Spleen (tissue), 11 donors: ENCODE data around the gene DLD. TPM values are rescaled to one million over a fixed set of nuclear protein-coding genes. Genes with fewer than 3 reads are reported as not detected.

ENCODE experiments used
- DNase-seq: peaks from one replicate; pipeline ENCODE4 v3.0.0-alpha.2; 2020
- H3K27ac ChIP-seq, 8 donors: fragments of 200-600 bp; sonication (generic) in 7 of 8; 1 replicate in 4 of 8; 2 replicates in 4 of 8; pipeline versions ENCODE4 v1.5.0 to v1.8.0; 2016 to 2021; ENCODE audit warnings: inconsistent platforms in 4 of 8, mild to moderate bottlenecking in 4 of 8, moderate library complexity in 1 of 8
- H3K27me3 ChIP-seq, 7 donors: fragments of 200-600 bp; sonication (generic) in 6 of 7; replicated peaks in 1 of 7; 1 replicate in 4 of 7; 2 replicates in 3 of 7; pipeline versions ENCODE4 v1.5.0 to v1.8.0; 2016 to 2021; ENCODE audit warnings: inconsistent platforms in 3 of 7, mild to moderate bottlenecking in 1 of 7
- H3K36me3 ChIP-seq, 6 donors: fragments of 200-600 bp; sonication (generic) in 5 of 6; 1 replicate in 4 of 6; 2 replicates in 2 of 6; pipeline versions ENCODE4 v1.5.0 to v1.8.0; 2016 to 2021; ENCODE audit warnings: inconsistent platforms in 2 of 6
- H3K4me1 ChIP-seq, 6 donors: fragments of 200-600 bp; sonication (generic) in 5 of 6; 1 replicate in 3 of 6; 2 replicates in 3 of 6; pipeline versions ENCODE4 v1.5.0 to v1.8.0; 2016 to 2021; ENCODE audit warnings: inconsistent platforms in 3 of 6
- H3K4me3 ChIP-seq, 8 donors: fragments of 200-600 bp; sonication (generic) in 7 of 8; 1 replicate in 4 of 8; 2 replicates in 4 of 8; pipeline versions ENCODE4 v1.5.0 to v1.8.0; 2016 to 2021; ENCODE audit warnings: inconsistent platforms in 4 of 8, mild to moderate bottlenecking in 4 of 8, moderate library complexity in 2 of 8
- H3K9me3 ChIP-seq, 8 donors: fragments of 200-600 bp; sonication (generic) in 7 of 8; 1 replicate in 4 of 8; 2 replicates in 4 of 8; pipeline versions ENCODE4 v1.5.0 to v1.8.0; 2016 to 2021; ENCODE audit warnings: inconsistent platforms in 4 of 8
- CTCF ChIP-seq, 11 experiments: fragments of 200-600 bp in 7 of 11; fragments of 450-650 bp in 4 of 11; sonication (generic) in 4 of 11; IDR thresholded peaks in 8 of 11; conservative IDR thresholded peaks in 3 of 11; 1 replicate in 7 of 11; 2 replicates in 4 of 11; pipeline versions ENCODE4 v1.4.0 to v1.8.0; 2016 to 2021; ENCODE audit warnings: antibody characterized with exemption in 11 of 11, inconsistent platforms in 4 of 11, mild to moderate bottlenecking in 1 of 11
- POLR2A ChIP-seq, 3 donors: fragments of 450-650 bp; IDR thresholded peaks; one replicate each; pipeline ENCODE4 v1.5.1; 2017; ENCODE audit warnings: antibody characterized with exemption in 3 of 3, mild to moderate bottlenecking in 1 of 3
- POLR2AphosphoS5 ChIP-seq, 3 donors: sonication (generic); formaldehyde crosslinking; IDR thresholded peaks; one replicate each; pipeline ENCODE4 v1.5.1; 2017; ENCODE audit warnings: antibody characterized with exemption in 3 of 3
- WGBS, 5 donors: extraction: QIAGEN DNeasy Blood & Tissue Kit in 3 of 5; methylation state at CpG; one replicate each; pipeline versions ENCODE4 v1.1.5 to v1.1.7; 2013 to 2018; 5-methylcytosine and 5-hydroxymethylcytosine counted together
- intact Hi-C: fragments of 100-400 bp; cut with DNase I; formaldehyde crosslinking; loops from one replicate; pipeline ENCODE4 v1.15.0; 2023; ENCODE audit warnings: low total_unique reads
- polyA plus RNA-seq, 3 donors: library from polyadenylated mRNA; stranded (reverse); fragments of 200-250 nt; gene quantifications; one replicate each; pipeline ENCODE4 v1.2.1, GENCODE V29; 2013
- total RNA-seq, 7 donors: library from RNA; depleted of rRNA in 3 of 7; stranded (reverse); fragments of >200 nt in 3 of 7; fragmentation: NEBNext Ultra II Directional in 4 of 7; extraction: Animal tissue kit (Norgen Biotek cat#: 25700) in 4 of 7; gene quantifications; one replicate each; pipeline versions ENCODE4 v1.1.0 to v1.2.1, GENCODE V29; 2016 to 2021
- donor health status: healthy with polysubstance abuse.
- donor health status: DM: no; HTN: no; CAD: no; lungs with moderate emphysema.
- donor health status: DM: no; HTN: no; CAD: no.
- donor health status: Bipolar disorder and iron deficiency.
- donor health status: healthy.
- donor health status: DM: no; HTN: no; CAD: no.
- donor health status: DM: yes; HTN: yes; CAD: no.

The DLD gene
- total and polyA plus RNA-seq, 10 donors: 19.6 to 114 (median 59.9) TPM

DNA sequence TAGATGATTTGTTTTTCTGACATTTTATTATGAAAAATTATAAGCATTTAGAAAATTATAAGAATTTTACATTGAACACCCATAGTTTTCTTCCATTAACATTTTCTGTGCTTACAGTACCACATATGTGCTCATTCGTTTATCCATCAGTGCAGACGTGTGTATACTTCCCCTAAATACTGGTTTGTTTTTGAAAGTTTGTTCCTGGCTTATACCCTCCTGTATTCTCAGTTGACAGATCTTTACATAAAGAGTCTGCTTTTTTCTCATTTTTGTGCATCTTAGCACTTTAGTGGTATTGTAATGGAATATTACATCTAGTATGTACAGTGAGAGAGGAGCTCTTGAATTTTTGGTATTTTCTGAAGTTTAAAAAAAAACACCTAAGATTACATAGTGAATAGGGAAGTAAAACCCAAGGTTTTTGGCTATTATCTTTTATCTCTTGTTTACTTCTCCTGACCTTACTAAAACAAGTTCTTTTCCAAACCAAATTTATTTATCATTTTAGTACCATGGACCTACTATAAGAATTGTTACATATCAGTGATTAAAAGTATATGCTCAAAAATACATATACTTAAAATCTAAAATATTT is 8.1 kb downstream of the DLD start:
- WGBS, 5 donors: 32 to 40% (median 36%) methylated on average over 2 of the region's 2 CpGs
- H3K4me1 ChIP-seq: peaks cover 22 to 94% (median 74%) of the 10 kb centered on the region in 6 donors
- intact Hi-C loops: no loop called here
- no peaks in the 10 kb centered on the region for H3K27me3 ChIP-seq
- peak overlapping the region in 3 of 8 donors; percentile 8 to 69 (median 47) for H3K27ac ChIP-seq
- H3K4me3 ChIP-seq: no peak overlapping the region
- no peaks in the 10 kb centered on the region for H3K9me3 ChIP-seq
- H3K36me3 ChIP-seq: peaks cover 0 to 75% (median 25%) of the 10 kb centered on the region in 6 donors
- no peak for DNase-seq
- TF ChIP-seq POLR2AphosphoS5 (IDR thresholded peaks at IDR 0.05): no peak

GRCh38 chr7:107900496-107901015 is 9.6 kb downstream of the DLD start:
- no peaks in the 10 kb centered on the region for H3K9me3 ChIP-seq

DNA sequence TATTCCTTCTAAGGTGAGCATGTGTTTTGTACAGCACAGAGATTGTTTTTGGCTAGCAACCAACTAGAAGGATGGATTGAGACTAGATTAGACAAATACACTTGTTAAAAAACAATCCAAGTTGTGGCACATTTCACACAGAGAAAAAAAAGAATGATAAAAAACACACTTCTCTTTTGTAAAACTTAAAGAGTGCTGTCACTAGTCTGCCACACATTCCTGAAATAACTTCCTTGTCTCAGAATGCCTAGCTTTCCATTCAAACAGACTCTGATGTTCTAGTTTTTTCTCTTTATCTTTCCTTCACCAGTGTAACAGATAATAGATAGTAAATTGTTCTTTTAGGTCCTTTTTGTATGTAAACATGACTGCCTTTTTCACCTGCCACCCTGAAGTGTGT is 11.4 kb downstream of the DLD start:
- H3K27me3 ChIP-seq: no peaks in the 10 kb centered on the region
- intact Hi-C loops: no loop called here
- no peak overlapping the region for H3K4me3 ChIP-seq
- no peak for DNase-seq
- H3K9me3 ChIP-seq: no peaks in the 10 kb centered on the region
- TF ChIP-seq POLR2A (IDR thresholded peaks at IDR 0.05) (no peak), POLR2AphosphoS5 (IDR thresholded peaks at IDR 0.05) (no peak), CTCF (IDR thresholded peaks at IDR 0.05 in 8 of 11, conservative IDR thresholded peaks at IDR 0.05 in 3 of 11) (no peak)
- H3K4me1 ChIP-seq: peaks cover 9 to 65% (median 53%) of the 10 kb centered on the region in 6 donors
- peaks cover 0 to 75% (median 47%) of the 10 kb centered on the region in 6 donors for H3K36me3 ChIP-seq
- H3K27ac ChIP-seq: no peak overlapping the region

More at GRCh38 chr7:107900496-107901015, 9.6 kb downstream of the DLD start:
- DNase-seq: no peak
- Histone ChIP-seq H3K36me3 (peaks cover 0 to 75% (median 33%) of the 10 kb centered on the region in 6 donors), H3K4me3 (no peak overlapping the region), H3K27ac (no peak overlapping the region), H3K27me3 (no peaks in the 10 kb centered on the region), H3K4me1 (peaks cover 12 to 79% (median 62%) of the 10 kb centered on the region in 6 donors)
- TF ChIP-seq CTCF (IDR thresholded peaks at IDR 0.05 in 8 of 11, conservative IDR thresholded peaks at IDR 0.05 in 3 of 11) (no peak), POLR2AphosphoS5 (IDR thresholded peaks at IDR 0.05) (no peak), POLR2A (IDR thresholded peaks at IDR 0.05) (no peak)
- 82 to 90% (median 83%) methylated on average over 1 of the region's 1 CpG for WGBS, 5 donors
- intact Hi-C loops: no loop called here

DNA sequence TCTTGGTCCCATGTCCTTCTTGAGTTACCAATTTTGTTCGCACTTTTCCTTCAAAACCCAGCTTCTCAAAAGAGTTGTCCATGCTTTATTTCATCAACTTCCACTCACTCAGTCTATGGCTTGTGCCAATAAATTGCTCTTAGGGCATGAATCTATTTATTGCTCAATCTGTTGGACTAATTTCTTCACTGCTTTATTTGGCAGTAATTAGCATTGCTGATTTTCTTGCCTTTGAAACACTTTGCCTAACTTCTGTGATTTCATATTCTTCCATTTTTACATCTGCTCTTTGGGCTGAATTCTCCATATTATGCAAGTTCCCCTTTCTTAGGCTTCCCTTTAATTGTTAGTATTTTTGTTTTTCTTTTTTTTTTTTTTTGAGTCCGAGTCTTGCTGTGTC is 16.8 kb downstream of the DLD start:
- H3K27me3 ChIP-seq: no peaks in the 10 kb centered on the region
- H3K4me3 ChIP-seq: no peak overlapping the region
- H3K27ac ChIP-seq: peak overlapping the region in 6 of 8 donors; percentile 3 to 79 (median 45)
- TF ChIP-seq POLR2AphosphoS5 (IDR thresholded peaks at IDR 0.05) (no peak), POLR2A (IDR thresholded peaks at IDR 0.05) (no peak), CTCF (IDR thresholded peaks at IDR 0.05 in 8 of 11, conservative IDR thresholded peaks at IDR 0.05 in 3 of 11) (no peak)
- H3K36me3 ChIP-seq: peaks cover 0 to 100% (median 81%) of the 10 kb centered on the region in 6 donors
- H3K4me1 ChIP-seq: peaks cover 0 to 23% (median 12%) of the 10 kb centered on the region in 6 donors
- intact Hi-C loops: no loop called here
- H3K9me3 ChIP-seq: peaks cover 0 to 3% (median 0%) of the 10 kb centered on the region in 8 donors
- no peak for DNase-seq
- 55 to 94% (median 74%) methylated on average over 2 of the region's 2 CpGs for WGBS, 5 donors
